ENCODE results near the gene PTPRN2.

DNA sequence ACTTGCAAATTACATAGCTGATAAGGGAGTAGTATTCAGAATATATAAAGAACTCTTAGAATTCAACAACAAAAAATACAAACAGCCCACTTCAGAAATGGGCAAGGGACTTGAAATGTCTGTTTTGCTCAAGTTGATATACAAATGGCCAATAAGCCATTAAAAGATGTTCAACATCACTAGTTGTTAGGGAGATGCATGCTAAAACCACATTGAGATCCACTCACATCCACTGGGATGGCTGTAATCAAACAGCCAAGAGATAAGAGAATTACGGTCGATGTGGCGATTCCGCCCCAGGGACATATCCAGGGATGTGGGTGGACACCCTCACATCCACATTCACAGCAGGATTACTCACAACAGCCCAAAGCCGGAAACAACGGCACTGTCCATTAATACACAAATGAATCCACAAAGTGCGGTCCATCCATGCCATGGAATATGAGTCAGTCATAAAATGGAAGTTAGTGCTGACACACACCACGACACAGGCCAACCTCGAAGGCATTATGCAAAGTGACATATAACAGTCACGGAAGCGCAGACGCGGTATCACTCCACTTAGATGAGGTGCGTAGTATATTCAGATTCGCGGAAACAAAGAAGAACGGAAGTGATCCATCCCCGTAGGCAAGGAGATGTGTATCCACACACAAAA lies 1023.0 kb downstream of the PTPRN2 start:
- TF ChIP-seq CTCF (IDR thresholded peaks at IDR 0.05; ENCODE audit: extremely low read depth in 1 of 2, insufficient read depth in 1 of 2, low read depth in 1 of 2, low read length in 2 of 2) (no peak), EZH2 (IDR thresholded peaks at IDR 0.05; ENCODE audit: borderline replicate concordance, low read depth, low read length, severe bottlenecking) (no peak), POLR2A (IDR thresholded peaks at IDR 0.05; ENCODE audit: low read depth, low read length) (no peak)

Data from endothelial cell of umbilical vein (primary cell).